Effector memory CD4-positive, alpha-beta T cell (primary cell): Measurements from ENCODE around the gene KDM6B.
"Not testable (repeated sequence)": the region's sequence is repeated elsewhere in the genome, so short reads cannot be mapped to it uniquely, and the experiment has no call there.

ENCODE experiments used
- DNase-seq, 3 donors: peaks; one replicate each; pipeline ENCODE4 v3.0.0-alpha.2; 2020
- H3K27ac ChIP-seq: 2 replicates; pipeline ENCODE4 v1.7.0; 2013; ENCODE audit warnings: mild to moderate bottlenecking, low read length, moderate library complexity; ENCODE audit not compliant: insufficient read depth, poor library complexity, severe bottlenecking
- H3K27me3 ChIP-seq: replicated peaks from 2 replicates; pipeline ENCODE4 v1.7.0; 2013; ENCODE audit warnings: mild to moderate bottlenecking, low read length; ENCODE audit not compliant: insufficient read depth, control insufficient read depth, poor library complexity, severe bottlenecking
- H3K36me3 ChIP-seq: 2 replicates; pipeline ENCODE4 v1.7.0; 2013; ENCODE audit warnings: mild to moderate bottlenecking, low read length, moderate library complexity; ENCODE audit not compliant: control insufficient read depth, insufficient read depth
- H3K4me1 ChIP-seq: 2 replicates; pipeline ENCODE4 v1.7.0; 2013; ENCODE audit warnings: low read length, mild to moderate bottlenecking; ENCODE audit not compliant: control insufficient read depth, insufficient read depth, poor library complexity, severe bottlenecking
- H3K4me3 ChIP-seq: 2 replicates; pipeline ENCODE4 v1.7.0; 2013; ENCODE audit warnings: low read length, low read depth, mild to moderate bottlenecking; ENCODE audit not compliant: insufficient read depth, poor library complexity, severe bottlenecking
- H3K9me3 ChIP-seq: 2 replicates; pipeline ENCODE4 v1.7.0; 2013; ENCODE audit warnings: mild to moderate bottlenecking, low read length, moderate library complexity; ENCODE audit not compliant: control insufficient read depth

Gene KDM6B

DNA sequence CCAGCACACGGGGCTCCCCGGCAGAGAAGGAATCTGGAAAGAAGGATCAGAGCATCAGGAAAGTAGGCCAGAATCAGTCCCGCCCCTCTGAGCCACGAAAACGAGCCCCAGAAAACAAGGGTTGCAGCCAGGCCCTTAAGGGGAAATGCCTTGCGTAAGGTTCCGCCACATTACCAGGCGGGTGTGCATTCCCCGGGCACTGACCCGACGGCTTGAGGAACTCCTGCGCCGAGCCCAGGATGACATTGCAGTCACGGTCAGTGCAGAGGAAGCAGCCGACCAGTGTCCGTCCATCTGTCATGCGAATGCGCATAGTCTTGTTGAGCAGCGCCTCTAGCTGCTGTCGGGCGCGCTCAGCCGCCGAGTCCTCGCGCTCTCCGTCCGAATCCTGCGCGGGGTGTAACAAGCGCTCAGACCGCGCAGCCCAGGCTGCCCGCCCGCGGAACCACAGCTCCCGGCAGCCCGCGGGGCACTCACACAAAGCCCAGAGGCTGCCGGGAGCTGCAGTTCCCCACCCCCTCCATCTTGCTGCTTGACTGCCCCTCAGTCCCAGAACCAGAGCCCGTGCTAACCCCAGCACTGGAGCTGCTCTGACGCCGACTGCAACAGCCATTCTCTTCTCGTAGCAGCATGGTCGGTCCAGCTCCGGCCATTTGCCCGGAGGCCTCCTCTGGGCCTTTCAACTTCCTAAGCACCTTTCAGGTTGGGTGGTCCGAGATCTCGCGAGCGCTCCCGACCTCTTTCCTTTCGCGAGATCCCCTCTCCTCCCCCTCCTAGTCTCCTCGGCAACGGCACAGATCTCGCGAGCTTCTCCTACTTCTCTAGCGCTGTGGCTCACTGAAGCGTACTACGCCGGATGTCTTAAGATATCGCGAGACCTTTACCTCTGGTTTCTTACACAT is 23.0 kb downstream of the KDM6B start, which contains the start of gene NAA38:
TSS of gene NAA38 (minus strand) at position 749 of the 902 bp plus-strand sequence. CDS start at position 653, 96 bp downstream.
- Histone ChIP-seq H3K27me3 (no peaks in the 10 kb centered on the region), H3K27ac (peak within 1 kb of the TSS; percentile 88), H3K36me3 (peaks cover 8% of the 10 kb centered on the region), H3K4me3 (peak within 1 kb of the TSS; percentile 66), H3K9me3 (no peaks in the 10 kb centered on the region), H3K4me1 (peaks cover 32% of the 10 kb centered on the region)
- DNase-seq, result peak; percentile 88 to 94 (median 93)

DNA sequence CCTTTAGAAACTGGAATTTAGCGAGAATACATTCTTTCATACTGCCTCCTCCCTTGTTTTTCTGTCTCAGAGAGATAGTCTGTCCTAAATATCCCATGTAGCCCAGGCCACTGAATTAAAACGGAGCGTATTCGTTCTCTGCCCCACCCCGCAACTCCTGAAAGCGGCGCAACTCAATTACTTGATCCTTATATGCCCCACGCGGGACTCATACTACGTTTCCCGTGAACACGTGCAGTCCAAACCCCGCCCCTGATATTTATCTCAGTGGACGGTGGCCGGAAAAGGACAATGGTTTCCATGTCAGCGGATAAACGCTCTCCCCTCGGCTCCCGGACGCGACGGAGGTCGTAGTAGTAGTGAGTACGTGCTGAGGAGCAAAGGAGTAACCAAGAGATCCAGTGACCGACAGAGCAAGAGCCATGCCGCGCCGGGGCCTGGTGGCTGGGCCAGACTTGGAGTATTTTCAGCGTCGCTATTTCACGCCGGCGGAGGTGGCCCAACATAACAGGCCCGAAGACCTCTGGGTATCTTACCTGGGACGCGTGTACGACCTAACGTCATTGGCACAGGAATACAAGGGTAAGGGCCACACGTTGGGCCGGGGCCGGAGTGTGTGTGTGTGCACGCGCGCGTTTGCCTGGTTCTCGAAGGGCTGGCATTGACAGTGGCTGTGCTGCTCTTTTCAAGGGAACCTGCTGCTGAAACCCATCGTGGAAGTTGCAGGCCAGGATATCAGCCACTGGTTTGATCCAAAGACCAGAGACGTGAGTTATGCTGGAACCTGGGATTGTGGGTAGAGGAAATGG is 23.9 kb downstream of the KDM6B start, which contains the start of gene CYB5D1:
TSS of gene CYB5D1 (plus strand) at position 291 of the 809 bp plus-strand sequence. CDS start at position 423, 132 bp downstream.
- Histone ChIP-seq H3K27me3 (no peaks in the 10 kb centered on the region), H3K4me1 (peaks cover 30% of the 10 kb centered on the region), H3K27ac (peak within 1 kb of the TSS; percentile 88), H3K4me3 (peak within 1 kb of the TSS; percentile 66), H3K36me3 (peaks cover 2% of the 10 kb centered on the region), H3K9me3 (no peaks in the 10 kb centered on the region)
- DNase-seq, result peak; percentile 76 to 87 (median 84)

DNA sequence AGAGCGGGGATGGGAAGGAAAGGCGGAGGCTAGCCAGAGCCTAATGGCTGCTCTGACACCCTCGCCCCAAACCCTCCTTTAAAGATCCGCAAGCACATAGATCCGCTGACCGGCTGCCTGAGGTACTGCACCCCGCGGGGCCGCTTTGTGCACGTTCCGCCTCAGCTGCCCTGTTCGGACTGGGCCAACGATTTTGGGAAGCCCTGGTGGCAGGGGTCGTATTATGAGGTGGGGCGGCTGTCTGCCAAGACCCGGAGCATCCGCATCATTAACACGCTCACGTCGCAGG is 24.4 kb downstream of the KDM6B start:
- peak overlapping the region; percentile 88 for H3K27ac ChIP-seq
- H3K4me1 ChIP-seq, result peaks cover 30% of the 10 kb centered on the region
- no peaks in the 10 kb centered on the region for H3K9me3 ChIP-seq
- no peaks in the 10 kb centered on the region for H3K36me3 ChIP-seq
- no peaks in the 10 kb centered on the region for H3K27me3 ChIP-seq
- H3K4me3 ChIP-seq, result peak overlapping the region; percentile 66
- no peak for DNase-seq

DNA sequence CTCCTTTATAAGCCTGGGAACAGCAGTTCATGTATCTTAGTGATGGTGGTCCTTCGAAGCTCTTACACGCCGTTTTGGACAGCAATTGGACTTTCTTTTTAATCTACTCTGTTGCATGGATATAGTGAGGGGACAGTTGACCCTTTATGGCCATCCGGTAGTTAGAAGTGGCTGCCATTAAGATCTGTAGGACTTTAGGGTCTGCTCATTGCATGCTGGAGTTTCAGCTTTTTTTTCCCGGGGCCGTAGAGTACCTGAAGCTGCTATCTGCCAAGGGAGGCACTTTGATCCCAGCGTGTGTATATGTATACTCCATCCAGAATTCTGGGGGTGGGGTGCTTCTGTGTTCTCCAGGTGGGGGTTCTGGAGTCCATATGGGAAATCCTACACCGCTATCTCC is 25.0 kb downstream of the KDM6B start:
- no peak overlapping the region for H3K4me3 ChIP-seq
- DNase-seq, result no peak
- no peaks in the 10 kb centered on the region for H3K27me3 ChIP-seq

DNA sequence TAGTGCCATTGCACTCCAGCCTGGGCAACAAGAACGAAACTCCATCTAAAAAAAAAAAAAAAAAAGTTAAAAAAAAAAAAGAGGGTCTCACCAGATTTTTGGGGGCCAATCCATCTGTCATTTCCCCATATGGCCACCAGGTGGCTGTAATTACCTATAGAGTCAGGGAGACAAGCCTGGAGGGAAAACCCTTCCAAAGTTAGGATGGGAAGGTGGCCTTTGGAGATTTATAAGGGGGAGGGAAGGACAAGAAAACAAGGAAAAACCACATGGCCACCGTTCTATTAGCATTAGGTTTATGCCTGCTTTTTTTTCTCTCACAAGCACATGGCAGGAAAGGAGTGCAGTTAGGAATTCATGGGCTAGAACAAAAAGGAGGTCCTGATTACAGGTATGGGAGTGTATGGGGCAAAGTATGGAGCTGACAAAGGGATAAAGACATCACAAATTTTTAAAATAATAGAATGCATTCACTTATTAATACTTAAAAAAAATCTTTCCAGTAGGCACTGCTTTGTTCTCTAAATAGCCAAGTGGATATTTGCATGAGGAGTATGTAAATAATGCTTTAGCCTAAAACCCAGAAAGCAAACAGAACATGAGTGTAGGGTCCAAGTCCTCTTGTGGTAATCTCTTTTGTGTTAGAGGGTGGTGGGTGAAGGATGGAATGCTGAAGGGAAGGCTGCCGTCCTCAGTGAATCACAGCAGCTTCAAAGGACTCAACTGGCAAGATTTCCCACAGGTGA is 28.8 kb downstream of the KDM6B start:
- DNase-seq, result peak in 1 of 3 donors; percentile 46
- H3K9me3 ChIP-seq, result no peaks in the 10 kb centered on the region
- H3K36me3 ChIP-seq, result no peaks in the 10 kb centered on the region
- peaks cover 17% of the 10 kb centered on the region for H3K4me1 ChIP-seq
- H3K27ac ChIP-seq, result no peak overlapping the region
- H3K27me3 ChIP-seq, result no peaks in the 10 kb centered on the region
- no peak overlapping the region for H3K4me3 ChIP-seq

More for the DNA sequence above, 25.0 kb downstream of the KDM6B start:
- no peaks in the 10 kb centered on the region for H3K36me3 ChIP-seq
- H3K9me3 ChIP-seq, result no peaks in the 10 kb centered on the region
- no peak overlapping the region for H3K27ac ChIP-seq
- H3K4me1 ChIP-seq, result peaks cover 30% of the 10 kb centered on the region

DNA sequence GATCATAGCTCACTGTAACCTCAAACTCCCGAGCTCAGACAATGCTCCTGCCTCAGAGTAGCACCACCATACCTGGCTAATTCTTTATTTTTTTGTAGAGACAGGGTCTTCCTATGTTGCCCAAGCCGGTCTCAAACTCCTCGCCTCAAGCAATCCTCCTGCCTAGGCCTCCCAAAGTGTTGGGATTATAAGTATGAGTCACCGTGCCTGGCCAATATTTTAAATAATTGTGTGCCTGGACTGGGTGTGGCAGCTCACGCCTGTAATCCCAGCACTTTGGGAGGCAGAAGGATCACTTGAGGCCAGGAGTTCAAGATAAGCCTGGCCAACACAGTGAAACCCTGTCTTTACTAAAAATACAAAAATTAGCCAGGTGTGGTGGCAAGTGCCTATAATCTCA is 30.4 kb downstream of the KDM6B start:
- H3K36me3 ChIP-seq, H3K9me3 ChIP-seq, H3K4me3 ChIP-seq, H3K27me3 ChIP-seq, H3K27ac ChIP-seq, DNase-seq: not testable (repeated sequence)
- H3K4me1 ChIP-seq, result peaks cover 14% of the 10 kb centered on the region

DNA sequence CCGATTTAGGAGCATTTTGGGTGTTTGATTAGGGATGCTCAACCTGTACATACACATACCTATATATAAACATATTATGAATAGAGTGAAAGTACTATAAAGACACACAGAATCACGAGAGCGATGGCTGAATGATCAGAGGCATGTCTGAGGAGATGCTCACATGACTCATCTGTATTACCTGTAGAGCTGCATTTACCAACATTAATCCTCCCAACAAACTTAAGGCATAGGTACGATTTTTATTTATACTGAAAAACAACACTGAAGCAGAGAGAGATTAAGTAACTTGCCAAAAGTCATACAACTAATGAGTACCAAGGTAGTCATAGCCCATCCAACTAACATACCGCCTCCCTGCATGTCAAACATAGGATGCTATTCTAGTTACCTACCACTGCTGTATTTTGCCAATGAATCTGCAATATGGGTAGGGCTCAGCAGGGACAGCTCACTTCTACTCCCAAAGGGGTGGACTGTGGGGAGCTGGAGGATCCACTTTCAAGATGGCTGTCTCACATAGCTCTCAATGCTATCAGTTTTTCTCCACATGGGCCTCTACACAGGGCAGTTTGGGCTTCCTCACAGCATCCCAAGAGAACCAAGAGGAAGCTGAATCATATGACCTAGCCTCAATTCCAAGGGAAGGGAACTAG is 31.1 kb downstream of the KDM6B start:
- Histone ChIP-seq H3K4me3 (no peak overlapping the region), H3K9me3 (no peaks in the 10 kb centered on the region), H3K27ac (no peak overlapping the region), H3K27me3 (no peaks in the 10 kb centered on the region), H3K4me1 (peaks cover 14% of the 10 kb centered on the region), H3K36me3 (no peaks in the 10 kb centered on the region)
- DNase-seq, result no peak

DNA sequence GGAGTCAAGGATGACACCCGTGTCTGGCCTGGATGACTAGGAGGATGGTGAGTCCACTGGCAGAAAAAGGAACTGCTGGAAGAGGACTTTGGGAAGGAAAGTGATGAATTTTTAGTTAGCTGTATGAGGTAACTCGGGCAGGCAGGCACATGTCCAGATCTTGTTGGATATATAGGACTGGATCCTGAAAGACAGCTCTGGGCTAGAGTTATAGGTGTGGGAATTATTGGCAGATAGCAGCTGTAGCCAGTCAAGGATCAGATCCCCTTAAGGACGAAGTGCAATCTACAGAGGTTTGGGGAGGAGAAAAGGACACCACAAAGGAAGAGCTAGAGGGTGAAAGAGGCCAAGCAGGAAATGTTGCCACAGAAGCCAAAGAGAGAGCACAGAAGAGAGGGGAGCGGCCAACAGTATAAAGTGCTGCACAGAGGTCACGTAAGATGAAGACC is 33.9 kb downstream of the KDM6B start:
- Histone ChIP-seq H3K4me3 (no peak overlapping the region), H3K27ac (peak overlapping the region; percentile 12), H3K36me3 (no peaks in the 10 kb centered on the region), H3K27me3 (no peaks in the 10 kb centered on the region), H3K4me1 (peaks cover 14% of the 10 kb centered on the region), H3K9me3 (no peaks in the 10 kb centered on the region)
- DNase-seq, result no peak

DNA sequence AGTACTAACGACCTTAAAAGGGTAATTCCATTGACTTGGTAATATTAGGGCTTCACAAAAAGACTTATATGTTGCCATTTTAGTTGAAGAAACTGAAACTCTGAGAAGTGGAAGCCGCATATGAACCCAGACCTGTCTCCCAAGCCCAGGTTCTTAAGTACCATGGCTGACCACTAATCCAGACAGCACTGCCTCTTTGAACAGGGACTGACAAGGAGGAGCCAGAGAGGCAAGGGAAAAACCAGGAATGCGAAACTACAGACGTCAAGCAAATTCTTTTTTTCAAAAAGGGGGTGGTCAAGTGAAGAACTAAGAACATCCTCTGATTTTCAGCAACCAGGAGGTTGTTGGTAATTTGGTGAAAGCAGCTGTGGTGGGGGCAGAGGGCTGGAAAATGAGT is 39.0 kb downstream of the KDM6B start:
- no peak overlapping the region for H3K27ac ChIP-seq
- H3K4me1 ChIP-seq, result peaks cover 8% of the 10 kb centered on the region
- no peak for DNase-seq

More for the DNA sequence above, 39.0 kb downstream of the KDM6B start:
- Histone ChIP-seq H3K4me3 (no peak overlapping the region), H3K36me3 (no peaks in the 10 kb centered on the region), H3K9me3 (no peaks in the 10 kb centered on the region), H3K27me3 (no peaks in the 10 kb centered on the region)
